Measurements from ENCODE around the gene ASB2.

The ASB2 gene

GRCh38 chr14:94021416-94022157 is 45.2 kb upstream of the ASB2 start:
- no peak overlapping the region for H3K4me3 ChIP-seq (ENCODE audit: low read length)
- no peak overlapping the region for H2AFZ ChIP-seq (ENCODE audit: low read depth, low read length)
- no peak for TF ChIP-seq CTCF (IDR thresholded peaks at IDR 0.05; ENCODE audit: low read depth, low read length)
- TF ChIP-seq EZH2phosphoT487 (IDR thresholded peaks at IDR 0.05; ENCODE audit: low read depth): no peak
- no peaks in the 10 kb centered on the region for H3K79me2 ChIP-seq (ENCODE audit: low read length)
- H3K36me3 ChIP-seq (replicated peaks; ENCODE audit: low read depth, low read length): no peaks in the 10 kb centered on the region
- H3K27me3 ChIP-seq (ENCODE audit: low read depth, low read length): peaks cover 23% of the 10 kb centered on the region
- H3K4me1 ChIP-seq (ENCODE audit: low read length): no peaks in the 10 kb centered on the region
- H4K20me1 ChIP-seq (ENCODE audit: insufficient read depth, low read length): no peaks in the 10 kb centered on the region
- H3K4me2 ChIP-seq (ENCODE audit: low read length): no peak overlapping the region
- H3K9me3 ChIP-seq (ENCODE audit: insufficient read depth, low read length): no peaks in the 10 kb centered on the region
- H3K27ac ChIP-seq (ENCODE audit: low read length): no peak overlapping the region
- no peak overlapping the region for H3K9ac ChIP-seq (ENCODE audit: low read length)

- Histone ChIP-seq H4K20me1 (ENCODE audit: insufficient read depth, low read length) (no peaks in the 10 kb centered on the region), H2AFZ (ENCODE audit: low read depth, low read length) (no peak overlapping the region), H3K27ac (ENCODE audit: low read length) (no peak overlapping the region), H3K27me3 (ENCODE audit: low read depth, low read length) (peaks cover 29% of the 10 kb centered on the region), H3K36me3 (replicated peaks; ENCODE audit: low read depth, low read length) (no peaks in the 10 kb centered on the region), H3K79me2 (ENCODE audit: low read length) (no peaks in the 10 kb centered on the region), H3K4me2 (ENCODE audit: low read length) (no peak overlapping the region), H3K9ac (ENCODE audit: low read length) (no peak overlapping the region), H3K4me3 (ENCODE audit: low read length) (no peak overlapping the region), H3K4me1 (ENCODE audit: low read length) (no peaks in the 10 kb centered on the region), H3K9me3 (ENCODE audit: insufficient read depth, low read length) (no peaks in the 10 kb centered on the region)
- TF ChIP-seq EZH2phosphoT487 (IDR thresholded peaks at IDR 0.05; ENCODE audit: low read depth): no peak
- TF ChIP-seq CTCF (IDR thresholded peaks at IDR 0.05; ENCODE audit: low read depth, low read length): no peak
Measured at GRCh38 chr14:94021001-94021400, 44.6 kb upstream of the ASB2 start.

- no peak overlapping the region for H3K27ac ChIP-seq (ENCODE audit: low read length)
- H3K27me3 ChIP-seq (ENCODE audit: low read depth, low read length): peaks cover 35% of the 10 kb centered on the region
- no peaks in the 10 kb centered on the region for H4K20me1 ChIP-seq (ENCODE audit: insufficient read depth, low read length)
- no peak for TF ChIP-seq CTCF (IDR thresholded peaks at IDR 0.05; ENCODE audit: low read depth, low read length)
- no peak for TF ChIP-seq EZH2phosphoT487 (IDR thresholded peaks at IDR 0.05; ENCODE audit: low read depth)
- no peaks in the 10 kb centered on the region for H3K79me2 ChIP-seq (ENCODE audit: low read length)
- H3K9me3 ChIP-seq (ENCODE audit: insufficient read depth, low read length): no peaks in the 10 kb centered on the region
- H2AFZ ChIP-seq (ENCODE audit: low read depth, low read length): no peak overlapping the region
- H3K4me3 ChIP-seq (ENCODE audit: low read length): no peak overlapping the region
- H3K36me3 ChIP-seq (replicated peaks; ENCODE audit: low read depth, low read length): no peaks in the 10 kb centered on the region
- H3K4me1 ChIP-seq (ENCODE audit: low read length): no peaks in the 10 kb centered on the region
- no peak overlapping the region for H3K9ac ChIP-seq (ENCODE audit: low read length)
- H3K4me2 ChIP-seq (ENCODE audit: low read length): no peak overlapping the region
Measured at GRCh38 chr14:94020267-94020666, 43.9 kb upstream of the ASB2 start.

GRCh38 chr14:94019329-94019728 is 43.0 kb upstream of the ASB2 start:
- H2AFZ ChIP-seq (ENCODE audit: low read depth, low read length): no peak overlapping the region
- H3K9me3 ChIP-seq (ENCODE audit: insufficient read depth, low read length): no peaks in the 10 kb centered on the region
- no peaks in the 10 kb centered on the region for H4K20me1 ChIP-seq (ENCODE audit: insufficient read depth, low read length)
- no peak overlapping the region for H3K4me3 ChIP-seq (ENCODE audit: low read length)
- no peak overlapping the region for H3K9ac ChIP-seq (ENCODE audit: low read length)
- no peaks in the 10 kb centered on the region for H3K79me2 ChIP-seq (ENCODE audit: low read length)
- no peak overlapping the region for H3K4me2 ChIP-seq (ENCODE audit: low read length)
- H3K4me1 ChIP-seq (ENCODE audit: low read length): no peaks in the 10 kb centered on the region
- H3K27ac ChIP-seq (ENCODE audit: low read length): no peak overlapping the region
- TF ChIP-seq CTCF (IDR thresholded peaks at IDR 0.05; ENCODE audit: low read depth, low read length) (no peak), EZH2phosphoT487 (IDR thresholded peaks at IDR 0.05; ENCODE audit: low read depth) (no peak)
- H3K27me3 ChIP-seq (ENCODE audit: low read depth, low read length): peaks cover 37% of the 10 kb centered on the region
- H3K36me3 ChIP-seq (replicated peaks; ENCODE audit: low read depth, low read length): no peaks in the 10 kb centered on the region
